HG02623 (cell line): ENCODE measurements around the gene MYO3A.
A peak's percentile ranks its signal among the peaks of the same experiment; 100 is the strongest.

Experiments
- ATAC-seq: cut with Tn5 transposase; IDR thresholded peaks from one replicate; pipeline ENCODE4 v1.9.1; 2021; ENCODE audit warnings: moderate library complexity; ENCODE audit not compliant: unreplicated experiment

The MYO3A gene, protein sequence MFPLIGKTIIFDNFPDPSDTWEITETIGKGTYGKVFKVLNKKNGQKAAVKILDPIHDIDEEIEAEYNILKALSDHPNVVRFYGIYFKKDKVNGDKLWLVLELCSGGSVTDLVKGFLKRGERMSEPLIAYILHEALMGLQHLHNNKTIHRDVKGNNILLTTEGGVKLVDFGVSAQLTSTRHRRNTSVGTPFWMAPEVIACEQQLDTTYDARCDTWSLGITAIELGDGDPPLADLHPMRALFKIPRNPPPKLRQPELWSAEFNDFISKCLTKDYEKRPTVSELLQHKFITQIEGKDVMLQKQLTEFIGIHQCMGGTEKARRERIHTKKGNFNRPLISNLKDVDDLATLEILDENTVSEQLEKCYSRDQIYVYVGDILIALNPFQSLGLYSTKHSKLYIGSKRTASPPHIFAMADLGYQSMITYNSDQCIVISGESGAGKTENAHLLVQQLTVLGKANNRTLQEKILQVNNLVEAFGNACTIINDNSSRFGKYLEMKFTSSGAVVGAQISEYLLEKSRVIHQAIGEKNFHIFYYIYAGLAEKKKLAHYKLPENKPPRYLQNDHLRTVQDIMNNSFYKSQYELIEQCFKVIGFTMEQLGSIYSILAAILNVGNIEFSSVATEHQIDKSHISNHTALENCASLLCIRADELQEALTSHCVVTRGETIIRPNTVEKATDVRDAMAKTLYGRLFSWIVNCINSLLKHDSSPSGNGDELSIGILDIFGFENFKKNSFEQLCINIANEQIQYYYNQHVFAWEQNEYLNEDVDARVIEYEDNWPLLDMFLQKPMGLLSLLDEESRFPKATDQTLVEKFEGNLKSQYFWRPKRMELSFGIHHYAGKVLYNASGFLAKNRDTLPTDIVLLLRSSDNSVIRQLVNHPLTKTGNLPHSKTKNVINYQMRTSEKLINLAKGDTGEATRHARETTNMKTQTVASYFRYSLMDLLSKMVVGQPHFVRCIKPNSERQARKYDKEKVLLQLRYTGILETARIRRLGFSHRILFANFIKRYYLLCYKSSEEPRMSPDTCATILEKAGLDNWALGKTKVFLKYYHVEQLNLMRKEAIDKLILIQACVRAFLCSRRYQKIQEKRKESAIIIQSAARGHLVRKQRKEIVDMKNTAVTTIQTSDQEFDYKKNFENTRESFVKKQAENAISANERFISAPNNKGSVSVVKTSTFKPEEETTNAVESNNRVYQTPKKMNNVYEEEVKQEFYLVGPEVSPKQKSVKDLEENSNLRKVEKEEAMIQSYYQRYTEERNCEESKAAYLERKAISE (N-terminal part only)

GRCh38 chr10:25933653-25934608, at the start of gene MYO3A:
MYO3A (plus strand) TSS chr10:25934229; CDS start chr10:25952111, 17,882 bp downstream.
- no peak for ATAC-seq

DNA sequence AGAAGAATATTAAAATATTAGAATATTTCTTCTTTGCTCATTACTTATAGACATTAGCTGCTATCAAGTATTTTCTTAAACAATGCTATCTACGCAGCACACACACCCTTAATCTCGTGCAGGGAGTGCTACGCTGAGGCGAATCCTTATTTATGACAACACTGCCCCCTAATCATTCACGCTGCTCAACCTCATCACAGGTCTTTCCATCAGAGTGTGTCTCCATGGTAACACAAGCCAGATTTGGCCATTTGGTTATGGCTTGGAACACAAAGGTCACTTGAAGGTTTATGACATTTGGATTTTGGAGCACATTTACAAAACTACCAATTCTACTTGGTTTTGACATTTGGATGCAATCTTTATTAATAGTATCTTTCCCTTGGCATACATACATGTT, 45.4 kb upstream of the MYO3A start:
- ATAC-seq, result no peak

- ATAC-seq, result no peak
These were observed 43.0 kb upstream of the MYO3A start for GRCh38 chr10:25890995-25891394.

DNA sequence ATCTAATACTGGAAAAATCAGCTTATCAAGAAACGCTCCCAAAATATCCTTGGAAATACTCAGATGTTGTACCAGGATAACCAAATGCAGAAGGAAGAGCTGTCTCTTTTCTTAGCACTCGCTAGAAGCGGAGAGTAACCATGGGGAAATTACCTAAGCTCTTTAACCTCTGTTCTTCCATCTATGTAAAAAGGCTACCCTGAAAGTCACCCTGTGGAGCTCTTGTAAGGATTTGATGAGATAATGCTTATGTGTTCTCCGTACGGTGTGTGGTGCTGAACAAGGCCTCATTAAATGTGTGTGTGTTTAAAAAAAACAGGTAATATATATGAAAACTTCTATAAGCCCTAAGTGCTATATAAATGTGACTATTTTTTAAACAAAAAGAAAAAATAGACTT, 38.2 kb upstream of the MYO3A start:
- no peak for ATAC-seq

DNA sequence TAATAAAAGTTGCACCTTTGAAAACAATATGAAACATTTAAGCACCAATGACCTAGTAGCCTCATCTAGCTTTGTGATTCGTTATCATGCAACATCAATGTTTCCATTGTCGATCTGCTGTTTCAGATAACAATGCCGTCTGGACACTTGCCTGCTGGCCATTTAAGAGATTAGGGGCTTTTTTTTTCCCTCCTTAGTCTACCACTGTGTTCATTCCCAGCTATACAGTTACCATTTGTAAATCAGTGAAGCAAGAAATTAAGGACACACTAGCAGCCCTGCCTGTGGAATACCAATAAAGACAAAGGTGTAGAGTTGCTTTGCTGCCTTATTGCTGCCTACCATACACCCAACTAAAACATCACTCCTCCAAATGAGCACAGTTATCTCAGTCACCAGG, 37.6 kb upstream of the MYO3A start:
- no peak for ATAC-seq

DNA sequence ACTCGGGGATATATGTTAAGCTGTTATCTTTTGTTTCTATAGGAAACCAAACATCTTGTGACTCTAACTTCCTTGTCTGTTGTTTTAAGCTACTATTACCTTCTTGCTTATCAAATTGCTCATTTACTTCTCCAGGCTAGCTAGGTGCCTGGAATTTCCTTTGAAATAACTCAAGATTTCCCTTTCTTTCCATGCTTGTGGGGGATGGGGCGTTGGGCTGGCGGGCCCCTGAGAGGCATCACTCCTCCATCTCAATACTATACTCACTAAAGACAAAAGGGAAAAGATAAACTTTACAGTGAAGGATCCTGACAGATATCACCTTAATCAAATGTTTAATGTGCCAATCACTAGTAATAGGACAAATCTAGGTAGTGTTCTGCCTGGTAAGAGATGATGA, 34.7 kb upstream of the MYO3A start:
- ATAC-seq, result no peak

GRCh38 chr10:25901199-25901598, 32.8 kb upstream of the MYO3A start:
- no peak for ATAC-seq

- ATAC-seq, result peak; percentile 52
These were observed 32.0 kb upstream of the MYO3A start for GRCh38 chr10:25902002-25902401.

- no peak for ATAC-seq
These were observed 26.8 kb upstream of the MYO3A start for GRCh38 chr10:25907261-25907660.

- ATAC-seq, result no peak
These were observed 21.2 kb upstream of the MYO3A start for GRCh38 chr10:25912866-25913265.

- no peak for ATAC-seq
These were observed 19.3 kb upstream of the MYO3A start for GRCh38 chr10:25914776-25915175.

DNA sequence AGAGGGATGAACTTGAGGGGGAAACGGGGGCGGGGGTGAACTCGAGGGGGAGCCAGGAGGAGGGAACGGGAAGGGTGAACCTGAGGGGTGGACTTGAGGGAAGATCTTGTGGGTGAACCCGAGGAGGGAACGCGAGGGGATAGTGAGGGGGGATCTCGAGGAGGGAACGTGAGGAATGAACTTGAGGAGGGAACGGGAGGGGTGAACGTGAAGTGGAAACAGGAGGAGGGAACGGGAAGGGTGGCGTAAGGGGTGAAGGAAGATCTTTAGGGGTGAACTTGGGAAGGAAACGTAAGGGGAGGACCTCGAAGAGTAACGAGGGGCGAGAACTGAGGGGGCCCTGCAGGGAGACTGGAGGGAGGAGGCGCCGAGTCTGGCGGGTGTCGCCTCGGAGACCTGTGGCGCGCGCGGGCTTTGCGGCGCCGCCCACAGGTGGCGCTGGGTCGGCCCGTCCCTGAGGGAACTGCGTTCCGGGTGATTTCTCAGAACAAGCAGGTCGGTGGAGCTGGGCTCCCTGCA, 651 bp downstream of the MYO3A start:
- ATAC-seq, result no peak

- no peak for ATAC-seq
These were observed 4.4 kb downstream of the MYO3A start for GRCh38 chr10:25938405-25938804.

- no peak for ATAC-seq
These were observed 10.7 kb downstream of the MYO3A start for GRCh38 chr10:25944771-25945170.

DNA sequence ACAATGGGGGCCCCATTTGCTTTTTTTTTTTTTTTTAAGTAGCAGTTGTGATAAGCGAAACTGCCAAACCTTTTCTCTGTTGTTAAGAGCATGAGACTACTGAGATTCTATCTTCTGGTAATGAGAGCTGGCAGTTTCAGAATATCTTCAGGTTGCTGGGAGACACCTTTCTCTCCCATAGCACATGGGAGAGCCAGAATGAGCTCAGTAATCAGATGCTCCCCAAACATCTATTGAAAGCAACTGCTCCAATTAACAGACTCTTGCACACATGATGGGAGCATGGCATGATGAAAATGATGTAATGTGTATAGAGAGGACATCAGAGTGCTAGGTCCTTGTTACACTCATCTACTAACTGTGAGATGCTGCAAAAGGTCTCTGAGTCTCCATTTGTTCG, 18.8 kb downstream of the MYO3A start:
- ATAC-seq, result no peak

- no peak for ATAC-seq
These were observed 20.8 kb downstream of the MYO3A start for GRCh38 chr10:25954851-25955250.

DNA sequence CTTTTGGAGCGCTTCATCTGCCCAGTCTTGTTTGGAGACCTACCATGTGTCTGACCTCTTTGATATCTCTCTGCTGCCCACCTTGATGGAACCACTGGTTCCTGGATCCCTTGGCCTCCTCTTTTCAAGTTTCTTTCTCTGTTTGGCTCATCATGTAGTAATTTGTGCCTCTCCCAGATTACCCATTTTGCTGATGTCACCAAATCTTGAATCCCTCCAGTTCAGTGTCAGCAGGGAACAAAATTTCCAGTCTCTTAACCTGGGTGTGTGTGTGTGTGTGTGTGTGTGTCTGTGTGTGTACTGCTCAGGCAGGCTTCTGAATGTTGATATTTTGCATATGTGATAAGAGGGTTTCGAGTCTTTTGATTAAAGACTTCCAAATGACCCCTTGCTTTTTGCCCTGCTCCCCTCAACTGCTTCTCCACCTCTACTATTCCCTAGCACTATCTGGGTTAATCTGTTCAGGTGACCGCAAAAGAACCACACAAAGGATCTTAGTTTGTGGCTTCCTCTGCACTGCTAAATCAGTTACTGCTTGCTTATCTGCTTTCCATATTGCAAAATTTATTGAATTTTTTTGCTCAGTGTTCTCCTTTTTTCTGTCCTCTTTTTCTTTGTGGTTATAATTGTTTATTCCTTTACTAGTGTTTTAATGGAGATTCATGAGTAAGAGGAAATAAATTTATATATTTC, 25.7 kb downstream of the MYO3A start:
- ATAC-seq, result no peak

GRCh38 chr10:25965584-25965983, 31.6 kb downstream of the MYO3A start:
- no peak for ATAC-seq

DNA sequence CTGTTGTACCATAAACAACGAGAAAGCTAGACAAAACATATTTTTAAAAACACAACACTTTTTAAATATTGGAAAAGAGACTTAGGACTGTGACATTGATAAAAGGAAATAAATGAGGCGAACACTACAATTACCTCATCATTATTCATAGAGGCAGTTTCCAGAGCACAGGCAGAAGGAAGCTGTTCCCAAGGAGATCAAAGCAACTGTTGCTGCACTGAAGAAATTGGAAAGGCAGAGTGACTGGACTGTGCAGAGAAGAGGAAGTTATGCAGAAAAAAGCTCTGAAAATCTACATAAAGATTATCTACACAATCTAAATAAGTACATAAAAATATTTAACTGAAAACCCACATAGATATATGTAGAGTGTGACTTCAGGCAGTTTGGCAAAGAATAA, 32.8 kb downstream of the MYO3A start:
- ATAC-seq, result no peak
